ENCODE measurements around the gene TNIK. TPM values are rescaled to one million over a fixed set of nuclear protein-coding genes. Genes with fewer than 3 reads are reported as not detected.
"Not testable (repeated sequence)": the region's sequence is repeated elsewhere in the genome, so short reads cannot be mapped to it uniquely, and the experiment has no call there.

The TNIK gene
- total RNA-seq, 1 experiment from 2014 or later, result 7.0 TPM

DNA sequence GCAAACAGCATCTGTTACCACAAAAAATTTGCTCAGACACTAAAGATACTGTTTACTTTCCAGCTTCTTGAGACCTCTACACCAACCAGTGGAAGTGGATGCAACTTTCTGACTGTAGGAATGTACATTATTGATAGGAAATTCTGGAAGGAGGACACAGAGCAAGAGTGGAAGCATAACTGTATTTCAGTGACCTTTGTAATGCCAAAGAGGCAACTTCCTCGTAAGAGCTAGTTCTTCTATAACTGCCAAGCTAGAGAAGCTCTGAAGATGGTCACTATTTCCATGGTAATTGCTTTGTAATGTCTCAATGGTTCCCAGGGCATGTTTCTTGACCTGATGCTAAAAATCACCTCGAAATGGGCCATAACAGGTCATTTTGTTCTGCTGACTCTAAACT, 337.3 kb downstream of the TNIK start:
- no peak overlapping the region for H3K9ac ChIP-seq (ENCODE audit: low read length)
- no peaks in the 10 kb centered on the region for H3K9me3 ChIP-seq (ENCODE audit: low read length)
- POLR2A ChIA-PET (ENCODE audit: unreplicated experiment), result no interaction called here
- intact Hi-C loops (cut with micrococcal nuclease), result no loop called here
- no peak overlapping the region for H2AFZ ChIP-seq (ENCODE audit: low read length)
- TF ChIP-seq, protein P1, sequence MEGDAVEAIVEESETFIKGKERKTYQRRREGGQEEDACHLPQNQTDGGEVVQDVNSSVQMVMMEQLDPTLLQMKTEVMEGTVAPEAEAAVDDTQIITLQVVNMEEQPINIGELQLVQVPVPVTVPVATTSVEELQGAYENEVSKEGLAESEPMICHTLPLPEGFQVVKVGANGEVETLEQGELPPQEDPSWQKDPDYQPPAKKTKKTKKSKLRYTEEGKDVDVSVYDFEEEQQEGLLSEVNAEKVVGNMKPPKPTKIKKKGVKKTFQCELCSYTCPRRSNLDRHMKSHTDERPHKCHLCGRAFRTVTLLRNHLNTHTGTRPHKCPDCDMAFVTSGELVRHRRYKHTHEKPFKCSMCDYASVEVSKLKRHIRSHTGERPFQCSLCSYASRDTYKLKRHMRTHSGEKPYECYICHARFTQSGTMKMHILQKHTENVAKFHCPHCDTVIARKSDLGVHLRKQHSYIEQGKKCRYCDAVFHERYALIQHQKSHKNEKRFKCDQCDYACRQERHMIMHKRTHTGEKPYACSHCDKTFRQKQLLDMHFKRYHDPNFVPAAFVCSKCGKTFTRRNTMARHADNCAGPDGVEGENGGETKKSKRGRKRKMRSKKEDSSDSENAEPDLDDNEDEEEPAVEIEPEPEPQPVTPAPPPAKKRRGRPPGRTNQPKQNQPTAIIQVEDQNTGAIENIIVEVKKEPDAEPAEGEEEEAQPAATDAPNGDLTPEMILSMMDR (conservative IDR thresholded peaks at IDR 0.05; ENCODE audit: low read depth, low read length), result no peak
- TF ChIP-seq EZH2phosphoT487 (IDR thresholded peaks at IDR 0.05; ENCODE audit: borderline replicate concordance, low read length), result no peak
- no peak for TF ChIP-seq EZH2 (IDR thresholded peaks at IDR 0.05; ENCODE audit: low read length, unreplicated experiment)
- CTCF ChIA-PET, result no interaction called here
- no peaks in the 10 kb centered on the region for H3F3A ChIP-seq (ENCODE audit: low read length, unreplicated experiment)
- BruUV-seq (replicated peaks), result no TSS peak
- H3K9me2 ChIP-seq (replicated peaks; ENCODE audit: low read length), result no peaks in the 10 kb centered on the region
- ATAC-seq (no peak), DNase-seq (no peak)
- H3K4me2 ChIP-seq (ENCODE audit: low read length), result no peak overlapping the region
- H3K4me3 ChIP-seq (ENCODE audit: low read length), result no peak overlapping the region
- no peaks in the 10 kb centered on the region for H3K27me3 ChIP-seq (ENCODE audit: low read length)
- no peak overlapping the region for H3K27ac ChIP-seq (ENCODE audit: low read length)
- H3K4me1 ChIP-seq (ENCODE audit: insufficient read depth, low read length), result no peaks in the 10 kb centered on the region
- no peaks in the 10 kb centered on the region for H4K20me1 ChIP-seq (ENCODE audit: low read length)
- no peaks in the 10 kb centered on the region for H3K79me2 ChIP-seq (ENCODE audit: low read length)
- no peaks in the 10 kb centered on the region for H3K36me3 ChIP-seq (ENCODE audit: low read depth, low read length)

DNA sequence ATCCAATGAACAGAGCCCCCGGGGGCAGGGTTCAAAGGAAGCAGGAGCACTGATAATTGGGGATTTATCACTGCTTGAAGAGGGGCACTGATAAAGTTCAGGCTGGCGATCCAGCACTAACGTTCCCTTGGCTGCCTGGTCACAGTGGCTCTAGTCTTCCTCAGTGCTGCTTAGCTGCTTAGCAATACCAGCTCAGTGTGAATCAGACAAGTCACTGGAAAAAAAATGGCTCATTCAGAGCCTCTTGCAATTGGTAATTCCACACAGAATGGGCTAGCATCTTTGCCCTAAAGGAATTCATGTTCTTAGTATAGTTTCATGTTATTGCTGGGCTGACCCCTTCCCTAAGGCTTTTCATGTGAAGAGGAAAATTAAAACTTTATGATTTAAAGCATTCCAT, 338.0 kb downstream of the TNIK start:
- Histone ChIP-seq H3K27ac (ENCODE audit: low read length) (no peak overlapping the region), H3K9me3 (ENCODE audit: low read length) (no peaks in the 10 kb centered on the region), H3K79me2 (ENCODE audit: low read length) (no peaks in the 10 kb centered on the region), H3K9ac (ENCODE audit: low read length) (no peak overlapping the region), H3K4me2 (ENCODE audit: low read length) (no peak overlapping the region), H3K4me3 (ENCODE audit: low read length) (no peak overlapping the region), H3K36me3 (ENCODE audit: low read depth, low read length) (no peaks in the 10 kb centered on the region), H3K27me3 (ENCODE audit: low read length) (no peaks in the 10 kb centered on the region), H3K9me2 (replicated peaks; ENCODE audit: low read length) (no peaks in the 10 kb centered on the region), H4K20me1 (ENCODE audit: low read length) (no peaks in the 10 kb centered on the region), H2AFZ (ENCODE audit: low read length) (no peak overlapping the region), H3K4me1 (ENCODE audit: insufficient read depth, low read length) (no peaks in the 10 kb centered on the region), H3F3A (ENCODE audit: low read length, unreplicated experiment) (no peaks in the 10 kb centered on the region)
- ChIA-PET CTCF (no interaction called here), POLR2A (ENCODE audit: unreplicated experiment) (no interaction called here)
- TF ChIP-seq EZH2phosphoT487 (IDR thresholded peaks at IDR 0.05; ENCODE audit: borderline replicate concordance, low read length) (no peak), EZH2 (IDR thresholded peaks at IDR 0.05; ENCODE audit: low read length, unreplicated experiment) (no peak)
- TF ChIP-seq, protein P1 (conservative IDR thresholded peaks at IDR 0.05; ENCODE audit: low read depth, low read length), result no peak
- DNase-seq (no peak), ATAC-seq (no peak)
- BruUV-seq (replicated peaks), result no TSS peak
- intact Hi-C loops (cut with micrococcal nuclease), result no loop called here

DNA sequence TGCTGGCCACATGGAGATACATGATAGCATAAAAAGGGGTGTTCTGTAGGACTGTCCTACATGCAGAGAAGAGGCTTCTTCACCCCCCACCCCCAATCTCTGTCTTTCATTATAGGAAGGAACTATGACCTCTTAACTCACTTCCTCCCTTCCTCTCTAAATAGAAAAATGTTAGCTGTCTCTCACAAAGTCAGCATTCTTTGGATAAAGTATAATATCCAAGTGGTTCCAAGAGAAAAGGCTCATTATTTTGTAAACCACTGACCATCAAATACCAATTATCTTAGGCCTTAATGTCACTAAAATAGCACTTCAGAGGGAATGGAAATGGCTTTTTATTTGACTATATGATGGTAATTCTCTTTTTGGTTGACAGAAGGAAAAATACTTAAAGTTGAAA, 338.4 kb downstream of the TNIK start:
- CTCF ChIA-PET, result no interaction called here
- H3K4me2 ChIP-seq (ENCODE audit: low read length), result no peak overlapping the region

DNA sequence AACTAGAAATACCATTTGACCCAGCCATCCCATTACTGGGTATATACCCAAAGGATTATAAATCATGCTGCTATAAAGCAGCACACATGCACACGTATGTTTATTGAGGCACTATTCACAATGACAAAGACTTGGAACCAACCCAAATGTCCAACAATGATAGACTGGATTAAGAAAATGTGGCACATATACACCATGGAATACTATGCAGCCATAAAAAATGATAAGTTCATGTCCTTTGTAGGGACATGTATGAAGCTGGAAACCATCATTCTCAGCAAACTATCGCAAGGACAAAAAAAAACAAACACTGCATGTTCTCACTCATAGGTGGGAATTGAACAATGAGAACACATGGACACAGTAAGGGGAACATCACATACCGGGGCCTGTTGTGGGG, 340.8 kb downstream of the TNIK start:
- ATAC-seq; POLR2A ChIA-PET (ENCODE audit: unreplicated experiment); H4K20me1 ChIP-seq (ENCODE audit: low read length); H3K9me3 ChIP-seq (ENCODE audit: low read length); H3K4me1 ChIP-seq (ENCODE audit: insufficient read depth, low read length); H3F3A ChIP-seq (ENCODE audit: low read length, unreplicated experiment); H3K79me2 ChIP-seq (ENCODE audit: low read length); BruUV-seq (replicated peaks); H3K4me3 ChIP-seq (ENCODE audit: low read length); H3K27ac ChIP-seq (ENCODE audit: low read length); DNase-seq; CTCF ChIA-PET; H3K9me2 ChIP-seq (replicated peaks; ENCODE audit: low read length); H3K9ac ChIP-seq (ENCODE audit: low read length); H2AFZ ChIP-seq (ENCODE audit: low read length); intact Hi-C loops (cut with micrococcal nuclease); H3K27me3 ChIP-seq (ENCODE audit: low read length); H3K4me2 ChIP-seq (ENCODE audit: low read length); H3K36me3 ChIP-seq (ENCODE audit: low read depth, low read length): not testable (repeated sequence)

More for the DNA sequence above, 338.4 kb downstream of the TNIK start:
- Histone ChIP-seq H3K27me3 (ENCODE audit: low read length) (no peaks in the 10 kb centered on the region), H3K4me1 (ENCODE audit: insufficient read depth, low read length) (peaks cover 3% of the 10 kb centered on the region; the same call in 1 of the 2 replicates), H3K9ac (ENCODE audit: low read length) (no peak overlapping the region), H3K27ac (ENCODE audit: low read length) (no peak overlapping the region), H3F3A (ENCODE audit: low read length, unreplicated experiment) (no peaks in the 10 kb centered on the region), H3K9me2 (replicated peaks; ENCODE audit: low read length) (no peaks in the 10 kb centered on the region), H3K36me3 (ENCODE audit: low read depth, low read length) (no peaks in the 10 kb centered on the region), H3K79me2 (ENCODE audit: low read length) (no peaks in the 10 kb centered on the region), H4K20me1 (ENCODE audit: low read length) (no peaks in the 10 kb centered on the region), H3K4me3 (ENCODE audit: low read length) (no peak overlapping the region), H2AFZ (ENCODE audit: low read length) (no peak overlapping the region), H3K9me3 (ENCODE audit: low read length) (no peaks in the 10 kb centered on the region)
- ATAC-seq (no peak), DNase-seq (no peak)
- no TSS peak for BruUV-seq (replicated peaks)
- TF ChIP-seq EZH2phosphoT487 (IDR thresholded peaks at IDR 0.05; ENCODE audit: borderline replicate concordance, low read length) (no peak), EZH2 (IDR thresholded peaks at IDR 0.05; ENCODE audit: low read length, unreplicated experiment) (no peak)
- TF ChIP-seq, protein P1 (conservative IDR thresholded peaks at IDR 0.05; ENCODE audit: low read depth, low read length), result no peak
- intact Hi-C loops (cut with micrococcal nuclease), result no loop called here
- POLR2A ChIA-PET (ENCODE audit: unreplicated experiment), result no interaction called here

DNA sequence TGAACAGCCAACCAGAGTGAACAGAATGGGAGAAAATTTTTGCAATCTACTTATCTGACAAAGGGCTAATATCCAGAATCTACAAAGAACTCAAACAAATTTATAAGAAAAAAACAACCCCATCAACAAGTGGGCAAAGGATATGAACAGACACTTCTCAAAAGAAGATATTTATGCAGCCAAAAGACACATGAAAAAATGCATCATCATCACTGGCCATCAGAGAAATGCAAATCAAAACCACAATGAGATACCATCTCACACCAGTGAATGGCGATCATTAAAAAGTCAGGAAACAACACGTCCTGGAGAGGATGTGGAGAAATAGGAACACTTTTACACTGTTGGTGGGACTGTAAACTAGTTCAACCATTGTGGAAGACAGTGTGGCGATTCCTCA, 341.2 kb downstream of the TNIK start:
- intact Hi-C loops (cut with micrococcal nuclease); H3K9me3 ChIP-seq (ENCODE audit: low read length); H3K4me1 ChIP-seq (ENCODE audit: insufficient read depth, low read length); CTCF ChIA-PET; H3K36me3 ChIP-seq (ENCODE audit: low read depth, low read length); DNase-seq; H3K27ac ChIP-seq (ENCODE audit: low read length); H3K79me2 ChIP-seq (ENCODE audit: low read length); BruUV-seq (replicated peaks); H3K9ac ChIP-seq (ENCODE audit: low read length); H3K9me2 ChIP-seq (replicated peaks; ENCODE audit: low read length); H3K27me3 ChIP-seq (ENCODE audit: low read length); H3K4me2 ChIP-seq (ENCODE audit: low read length); H2AFZ ChIP-seq (ENCODE audit: low read length); H3K4me3 ChIP-seq (ENCODE audit: low read length); H3F3A ChIP-seq (ENCODE audit: low read length, unreplicated experiment); POLR2A ChIA-PET (ENCODE audit: unreplicated experiment); H4K20me1 ChIP-seq (ENCODE audit: low read length); ATAC-seq: not testable (repeated sequence)
